ENCODE results near the gene RPGRIP1.

Gene RPGRIP1

DNA sequence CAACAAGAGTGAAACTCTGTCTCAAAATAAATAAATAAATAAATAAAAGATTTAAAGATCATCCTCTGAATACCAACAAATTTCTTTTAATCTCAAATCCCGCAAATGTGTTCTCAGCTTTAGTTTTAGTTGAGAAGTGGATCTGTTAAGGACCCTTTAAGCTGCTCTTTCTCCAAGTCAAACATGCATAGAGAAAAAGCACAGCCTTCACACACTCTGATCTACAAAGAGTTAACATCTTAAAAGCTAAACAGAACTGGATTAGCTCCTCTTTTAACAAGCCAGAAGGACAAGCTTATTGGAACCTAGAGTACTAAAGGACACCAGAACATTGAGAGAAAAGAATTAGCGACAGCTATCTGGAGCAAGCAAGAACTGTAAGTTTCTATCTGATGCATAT lies at the start of gene RPGRIP1:
RPGRIP1 (plus strand) TSS at position 301 of the 400 bp plus-strand sequence. CDS start 7,894 bp downstream, outside the sequence.
- no peak within 1 kb of the TSS for H3K27ac ChIP-seq
- H3K4me3 ChIP-seq = no peak within 1 kb of the TSS
- H3K9me3 ChIP-seq (replicated peaks in 1 of 11) = peaks cover 0 to 9% (median 0%) of the 10 kb centered on the region in 11 experiments; a peak in 2 of 22 replicates
- no peak within 1 kb of the TSS for H3K9ac ChIP-seq
- TF ChIP-seq Cebpa-rat (IDR thresholded peaks at IDR 0.05) = no peak
- no peaks in the 10 kb centered on the region for H3K27me3 ChIP-seq
- H3K4me2 ChIP-seq = 0 out of 22 replicates have a peak within 1 kb of the TSS, but pooled peaks of 2 of the 11 experiments have one; percentile 14 to 32
- H3K4me1 ChIP-seq = peaks cover 6 to 28% (median 20%) of the 10 kb centered on the region in 10 experiments; a peak in 17 of 20 replicates
- H3K36me3 ChIP-seq = no peaks in the 10 kb centered on the region
- H4K20me1 ChIP-seq = no peaks in the 10 kb centered on the region

DNA sequence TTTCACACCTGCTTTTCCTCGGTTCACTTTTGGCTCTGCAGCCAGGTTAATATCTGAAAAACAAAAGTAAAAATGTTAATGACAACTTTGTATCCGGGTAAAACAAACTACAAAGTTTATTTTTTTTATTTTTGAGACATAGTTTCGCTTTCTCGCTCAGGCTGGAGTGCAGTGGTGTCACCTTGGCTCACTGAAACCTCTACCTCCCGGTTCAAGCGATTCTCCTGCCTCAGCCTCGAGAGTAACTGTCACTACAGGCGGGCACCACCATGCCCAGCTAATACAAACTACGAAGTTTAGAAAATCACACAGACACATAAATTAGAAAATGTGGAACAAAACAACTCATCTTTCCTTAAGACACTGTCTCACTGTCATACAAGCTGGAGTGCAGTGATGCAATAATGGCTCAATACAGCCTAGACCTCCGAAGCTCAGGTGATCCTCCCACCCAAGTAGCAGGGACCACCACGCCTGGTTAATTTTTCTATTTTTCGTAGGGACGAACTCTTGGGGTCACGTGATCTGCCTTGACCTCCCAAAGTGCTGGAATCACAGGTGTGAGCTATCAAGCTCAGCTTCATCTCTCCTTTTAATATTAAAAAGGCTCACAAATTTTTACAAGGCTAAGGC lies 48.7 kb upstream of the RPGRIP1 start:
- Histone ChIP-seq H3K4me2 (no peak overlapping the region), H3K4me3 (no peak overlapping the region), H3K36me3 (peaks cover 96 to 100% (median 99%) of the 10 kb centered on the region in 11 experiments), H3K27me3 (no peaks in the 10 kb centered on the region), H3K9ac (no peak overlapping the region), H4K20me1 (peaks cover 100% of the 10 kb centered on the region in 11 experiments), H3K27ac (no peak overlapping the region), H3K9me3 (replicated peaks in 1 of 11) (no peaks in the 10 kb centered on the region), H3K4me1 (peaks cover 0 to 27% (median 0%) of the 10 kb centered on the region in 10 experiments; a peak in 5 of 20 replicates)
- no peak for TF ChIP-seq Cebpa-rat (IDR thresholded peaks at IDR 0.05)

DNA sequence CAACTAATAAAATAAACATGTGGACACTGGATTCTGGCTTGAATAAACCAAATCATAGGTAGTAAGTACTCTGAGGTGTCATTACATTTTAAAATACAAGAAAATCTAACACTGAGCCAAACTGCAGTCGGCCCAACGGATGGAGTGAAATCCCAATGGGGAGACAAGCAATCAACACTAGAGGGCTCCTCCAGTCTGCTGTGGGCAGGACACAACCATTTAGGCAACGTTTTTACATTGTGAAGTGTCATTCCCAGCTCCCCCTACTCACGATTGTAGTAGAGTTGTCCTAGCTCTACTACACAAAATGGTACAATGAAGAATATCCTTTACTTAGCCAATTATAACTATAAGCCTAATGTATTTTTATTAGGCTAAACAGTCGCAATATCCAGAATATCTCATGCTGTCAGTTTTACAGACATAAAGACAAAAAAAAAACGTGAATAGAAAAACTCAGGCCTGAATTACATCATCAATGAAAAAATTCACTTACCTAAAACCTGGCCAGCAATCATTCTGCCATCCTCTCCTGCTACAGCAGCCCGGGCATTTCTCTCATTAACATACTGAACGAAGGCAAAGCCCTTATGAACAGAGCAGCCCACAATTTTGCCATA lies 46.3 kb upstream of the RPGRIP1 start:
- H4K20me1 ChIP-seq = peaks cover 100% of the 10 kb centered on the region in 11 experiments

DNA sequence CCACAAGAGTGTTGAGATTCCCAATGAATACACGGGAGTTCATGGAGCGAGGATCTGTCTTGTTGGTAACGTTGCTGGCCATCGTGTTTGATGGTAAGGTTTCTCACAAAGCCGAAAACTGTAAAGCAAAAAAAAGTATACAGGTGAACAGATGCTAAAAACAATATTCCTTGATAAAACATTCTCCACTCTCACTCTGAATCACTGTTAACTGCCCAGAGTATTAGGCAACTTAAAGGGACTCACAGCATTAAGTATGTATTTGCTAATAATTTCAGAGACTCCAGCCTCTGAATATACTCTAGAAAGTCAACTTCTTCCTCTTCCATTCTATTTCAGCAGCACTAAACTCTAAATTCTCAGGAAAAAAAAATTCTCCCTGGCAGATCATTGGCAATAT lies 45.8 kb upstream of the RPGRIP1 start:
- H3K27ac ChIP-seq = no peak overlapping the region
- H4K20me1 ChIP-seq = peaks cover 100% of the 10 kb centered on the region in 11 experiments
- no peak for TF ChIP-seq Cebpa-rat (IDR thresholded peaks at IDR 0.05)
- peaks cover 0 to 53% (median 2%) of the 10 kb centered on the region in 10 experiments; a peak in 8 of 20 replicates for H3K4me1 ChIP-seq
- H3K4me2 ChIP-seq = no peak overlapping the region
- H3K9me3 ChIP-seq (replicated peaks in 1 of 11) = no peaks in the 10 kb centered on the region
- no peak overlapping the region; a peak in 1 of 22 replicates for H3K9ac ChIP-seq
- no peaks in the 10 kb centered on the region for H3K27me3 ChIP-seq
- H3K36me3 ChIP-seq = peaks cover 92 to 100% (median 99%) of the 10 kb centered on the region in 11 experiments
- no peak overlapping the region for H3K4me3 ChIP-seq

More for the DNA sequence above, 46.3 kb upstream of the RPGRIP1 start:
- H3K4me1 ChIP-seq = peaks cover 0 to 48% (median 0%) of the 10 kb centered on the region in 10 experiments; a peak in 6 of 20 replicates
- no peak overlapping the region for H3K4me2 ChIP-seq
- H3K36me3 ChIP-seq = peaks cover 92 to 100% (median 99%) of the 10 kb centered on the region in 11 experiments
- no peaks in the 10 kb centered on the region for H3K27me3 ChIP-seq
- TF ChIP-seq Cebpa-rat (IDR thresholded peaks at IDR 0.05) = no peak
- no peak overlapping the region for H3K4me3 ChIP-seq
- H3K9me3 ChIP-seq (replicated peaks in 1 of 11) = no peaks in the 10 kb centered on the region
- H3K9ac ChIP-seq = peak overlapping the region in 2 of 11 experiments; percentile 51 to 59; a peak in 2 of 22 replicates
- no peak overlapping the region for H3K27ac ChIP-seq

DNA sequence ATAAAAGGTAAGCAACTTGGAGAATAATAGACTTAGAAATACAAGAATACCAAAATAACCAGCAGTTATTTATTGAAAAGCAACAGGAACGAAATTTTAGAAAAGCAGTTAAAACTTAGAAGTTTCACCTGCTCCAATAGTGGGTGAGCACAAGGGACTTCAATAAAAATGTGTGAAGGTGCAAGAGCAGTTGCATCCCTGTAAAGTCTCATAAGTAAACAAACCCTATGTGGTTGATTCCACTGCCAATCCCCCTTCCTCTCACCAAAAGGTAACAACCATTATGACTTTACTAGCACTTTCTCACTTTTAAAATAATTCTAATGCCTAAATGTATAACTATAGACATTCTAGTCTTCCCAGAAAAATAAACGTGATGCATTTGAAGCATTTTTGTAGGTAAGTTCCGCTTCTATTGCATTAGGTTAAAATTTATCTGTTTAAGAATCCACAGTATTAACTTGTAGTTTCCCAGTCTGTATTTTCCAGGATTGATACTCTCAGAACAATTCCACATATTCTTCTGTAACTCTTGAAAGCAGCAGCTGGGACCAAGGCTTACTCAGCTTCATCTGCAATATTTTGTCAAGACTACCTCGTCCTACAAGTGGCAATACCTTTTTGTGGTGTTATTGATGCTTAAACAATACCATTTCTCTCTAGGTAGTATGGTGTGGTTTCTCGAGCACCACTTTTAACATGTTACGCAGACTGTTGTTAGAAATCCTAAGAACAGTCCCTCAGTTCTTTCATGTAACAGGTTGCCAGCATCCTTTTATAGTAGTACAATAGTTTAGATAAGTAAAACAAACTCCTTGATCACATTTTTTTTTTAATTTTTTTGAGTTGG lies 42.7 kb upstream of the RPGRIP1 start:
- H3K27ac ChIP-seq = no peak overlapping the region

DNA sequence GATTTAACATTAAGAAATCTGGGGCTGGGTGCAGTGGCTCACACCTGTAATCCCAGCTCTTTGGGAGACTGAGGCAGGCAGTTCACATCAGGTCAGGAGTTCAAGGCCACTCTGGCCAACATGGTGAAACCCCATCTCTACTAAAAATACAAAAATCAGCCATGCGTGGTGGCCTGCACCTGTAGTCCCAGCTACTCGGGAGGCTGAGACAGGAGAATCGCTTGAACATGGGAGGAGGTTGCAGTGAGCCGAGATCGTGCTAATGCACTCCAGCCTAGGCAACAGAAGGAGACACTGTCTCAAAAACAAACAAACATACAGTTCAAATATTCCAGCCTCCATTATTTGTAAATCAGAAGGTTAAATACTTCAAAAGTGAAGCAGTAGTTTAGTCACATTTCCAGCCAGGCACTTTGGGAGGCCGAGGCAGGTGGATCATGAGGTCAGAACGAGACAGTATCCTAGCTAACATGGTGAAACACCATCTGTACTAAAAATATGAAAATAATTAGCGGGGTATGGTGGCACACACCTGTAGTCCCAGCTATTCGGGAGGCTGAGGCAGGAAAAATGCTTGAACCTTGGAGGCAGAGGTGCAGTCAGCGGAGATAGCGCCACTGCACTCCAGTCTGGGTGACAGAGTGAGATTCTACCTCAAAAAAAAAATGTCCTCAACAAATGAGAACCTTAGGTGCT lies 40.9 kb upstream of the RPGRIP1 start:
- Histone ChIP-seq H3K27ac (no peak overlapping the region), H3K27me3 (no peaks in the 10 kb centered on the region), H3K9ac (no peak overlapping the region; a peak in 1 of 22 replicates), H3K36me3 (peaks cover 83 to 99% (median 91%) of the 10 kb centered on the region in 11 experiments), H4K20me1 (peaks cover 100% of the 10 kb centered on the region in 11 experiments), H3K4me3 (no peak overlapping the region), H3K4me2 (peak overlapping the region in 1 of 11 experiments; percentile 8; a peak in 1 of 22 replicates), H3K4me1 (peaks cover 0 to 48% (median 8%) of the 10 kb centered on the region in 10 experiments; a peak in 9 of 20 replicates), H3K9me3 (replicated peaks in 1 of 11) (no peaks in the 10 kb centered on the region)
- no peak for TF ChIP-seq Cebpa-rat (IDR thresholded peaks at IDR 0.05)

More for the DNA sequence above, 42.7 kb upstream of the RPGRIP1 start:
- Histone ChIP-seq H3K9ac (peak overlapping the region in 1 of 11 experiments; percentile 40; a peak in 1 of 22 replicates), H4K20me1 (peaks cover 100% of the 10 kb centered on the region in 11 experiments), H3K4me1 (peaks cover 0 to 55% (median 7%) of the 10 kb centered on the region in 10 experiments; a peak in 9 of 20 replicates), H3K4me3 (no peak overlapping the region), H3K4me2 (peak overlapping the region in 1 of 11 experiments; percentile 17; a peak in 1 of 22 replicates), H3K9me3 (replicated peaks in 1 of 11) (no peaks in the 10 kb centered on the region), H3K27me3 (no peaks in the 10 kb centered on the region), H3K36me3 (peaks cover 84 to 99% (median 91%) of the 10 kb centered on the region in 11 experiments)
- no peak for TF ChIP-seq Cebpa-rat (IDR thresholded peaks at IDR 0.05)

DNA sequence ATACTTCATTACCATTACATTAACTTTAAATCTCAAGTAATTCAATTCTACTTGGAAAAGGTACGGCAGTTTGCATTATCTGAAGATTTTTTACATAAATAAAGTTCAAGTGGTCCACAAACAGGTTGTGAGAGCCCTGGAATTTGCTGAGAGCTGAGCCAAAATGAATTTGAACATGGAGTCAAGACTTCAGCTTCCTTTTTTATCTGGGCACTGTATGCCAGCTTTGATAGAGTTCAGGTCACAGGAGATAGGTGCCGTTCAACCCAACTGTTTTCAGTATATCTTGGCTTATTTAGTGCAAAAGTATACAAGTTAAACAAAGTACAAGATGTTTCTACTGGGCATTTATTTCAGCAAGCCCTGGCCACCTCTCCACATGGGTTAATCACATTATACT lies 39.5 kb upstream of the RPGRIP1 start:
- H3K4me1 ChIP-seq = peaks cover 6 to 41% (median 11%) of the 10 kb centered on the region in 10 experiments; a peak in 13 of 20 replicates
- H3K27ac ChIP-seq = no peak overlapping the region
- H3K4me3 ChIP-seq = no peak overlapping the region
- TF ChIP-seq Cebpa-rat (IDR thresholded peaks at IDR 0.05) = no peak
- H3K9me3 ChIP-seq (replicated peaks in 1 of 11) = no peaks in the 10 kb centered on the region
- peaks cover 100% of the 10 kb centered on the region in 11 experiments for H4K20me1 ChIP-seq
- H3K9ac ChIP-seq = no peak overlapping the region
- peaks cover 83 to 100% (median 91%) of the 10 kb centered on the region in 11 experiments for H3K36me3 ChIP-seq
- H3K4me2 ChIP-seq = no peak overlapping the region
- H3K27me3 ChIP-seq = no peaks in the 10 kb centered on the region

DNA sequence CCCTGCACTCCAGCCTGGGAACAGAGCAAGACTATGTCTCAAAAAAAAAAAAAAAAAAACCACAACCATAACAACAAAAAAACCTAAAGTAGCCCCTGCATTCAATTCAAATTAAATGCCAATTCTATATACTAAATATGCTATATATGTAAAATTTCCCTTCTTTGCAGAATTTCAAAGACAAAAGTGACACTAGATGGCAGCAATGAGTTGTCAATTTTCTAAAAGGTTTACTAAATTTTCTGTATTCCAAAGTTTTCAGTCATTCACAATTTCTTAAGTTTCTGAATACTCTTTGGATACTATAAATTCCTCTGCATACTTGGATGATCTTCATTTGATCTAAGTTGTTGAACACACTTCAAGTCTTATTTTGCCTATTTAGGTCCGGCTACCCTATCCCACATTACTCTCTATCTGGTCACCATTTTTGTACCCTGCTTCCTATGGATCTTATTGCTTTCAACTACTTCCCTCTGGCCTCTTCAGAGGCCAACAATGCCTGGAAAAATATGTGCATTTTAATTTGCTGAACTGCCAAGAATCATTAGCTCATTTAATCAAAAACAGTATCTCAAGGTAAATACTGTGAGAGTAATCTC lies 38.6 kb upstream of the RPGRIP1 start:
- peaks cover 100% of the 10 kb centered on the region in 11 experiments for H4K20me1 ChIP-seq
- no peaks in the 10 kb centered on the region for H3K9me3 ChIP-seq (replicated peaks in 1 of 11)
- no peak overlapping the region for H3K4me3 ChIP-seq
- H3K27ac ChIP-seq = no peak overlapping the region; a peak in 1 of 22 replicates
- H3K4me1 ChIP-seq = peaks cover 6 to 32% (median 15%) of the 10 kb centered on the region in 10 experiments; a peak in 14 of 20 replicates
- H3K27me3 ChIP-seq = no peaks in the 10 kb centered on the region
- H3K4me2 ChIP-seq = no peak overlapping the region
- peaks cover 88 to 100% (median 93%) of the 10 kb centered on the region in 11 experiments for H3K36me3 ChIP-seq
- no peak overlapping the region for H3K9ac ChIP-seq
- no peak for TF ChIP-seq Cebpa-rat (IDR thresholded peaks at IDR 0.05)

All from BLaER1 treated with 17β-estradiol and CSF1 and Interleukin-3, amounts not matched to agents 10 nM and 100 nM (cell line).